Coronary artery (tissue), 2 donors: ENCODE results near the gene GTSE1.

Experiments used
- DNase-seq: peaks from one replicate; pipeline ENCODE4 v3.0.0-alpha.2; 2017; ENCODE audit warnings: low spot score
- H3K27ac ChIP-seq, 2 donors: fragments of 200-600 bp; sonication (generic); one replicate each; pipeline ENCODE4 v1.5.1; 2016 to 2019
- H3K4me3 ChIP-seq: fragments of 200-600 bp; sonication (generic); 2 replicates; pipeline ENCODE4 v1.5.1; 2016; ENCODE audit warnings: mild to moderate bottlenecking, moderate library complexity
- TF ChIP-seq, protein P1 (sequence below): fragments of 200-600 bp; sonication (generic); IDR thresholded peaks from one replicate; pipeline ENCODE4 v1.5.1; 2019; ENCODE audit warnings: antibody characterized with exemption

Gene GTSE1

DNA sequence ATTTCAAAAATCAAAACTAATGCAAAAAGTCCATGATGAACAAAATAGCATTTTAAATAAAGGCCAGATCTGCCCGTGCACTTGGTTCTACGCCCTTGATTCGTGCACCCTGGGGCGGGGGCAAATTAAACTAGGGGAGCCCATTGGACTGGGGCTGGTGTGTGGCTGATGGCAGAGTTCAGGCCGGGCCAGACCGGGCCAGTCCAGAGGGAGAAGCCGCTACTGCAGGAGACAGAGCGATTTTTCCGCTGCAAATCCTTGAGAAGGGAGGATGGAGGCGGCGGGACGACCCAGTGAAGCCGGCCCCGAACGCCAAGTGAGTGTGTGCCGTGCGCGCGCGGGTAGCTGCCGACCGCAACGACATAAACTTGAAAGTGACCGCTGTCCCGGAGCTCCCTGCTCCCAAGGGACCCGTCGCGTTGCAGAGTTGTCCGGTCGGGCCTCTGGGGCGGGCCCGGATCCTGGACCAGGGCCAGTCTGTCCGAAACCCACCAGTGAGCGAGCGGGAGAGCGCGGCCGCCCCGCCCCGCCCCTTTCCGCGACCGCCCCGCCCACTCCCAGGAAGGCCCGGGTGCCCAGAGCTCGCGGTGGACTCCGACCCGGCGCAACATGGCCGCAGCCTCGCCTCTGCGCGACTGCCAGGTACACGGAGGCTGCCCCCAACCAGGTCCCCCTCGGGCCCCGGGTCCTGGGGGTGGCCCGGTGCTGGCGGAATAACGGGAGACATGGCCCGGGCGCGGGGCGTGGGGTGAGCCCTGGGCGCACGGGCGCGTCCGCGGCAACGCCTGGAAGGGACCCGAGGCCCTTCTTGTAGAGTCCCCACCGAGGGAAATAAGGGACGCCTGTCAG lies 29.0 kb upstream of the GTSE1 start, which contains the start of gene TTC38:
TTC38 (plus strand) TSS at position 578 of the 849 bp plus-strand sequence; CDS start at position 610, 32 bp downstream.
- Histone ChIP-seq H3K27ac (peak within 1 kb of the TSS; percentile 88 to 91), H3K4me3 (peak within 1 kb of the TSS; percentile 77)
- TF ChIP-seq, protein P1, sequence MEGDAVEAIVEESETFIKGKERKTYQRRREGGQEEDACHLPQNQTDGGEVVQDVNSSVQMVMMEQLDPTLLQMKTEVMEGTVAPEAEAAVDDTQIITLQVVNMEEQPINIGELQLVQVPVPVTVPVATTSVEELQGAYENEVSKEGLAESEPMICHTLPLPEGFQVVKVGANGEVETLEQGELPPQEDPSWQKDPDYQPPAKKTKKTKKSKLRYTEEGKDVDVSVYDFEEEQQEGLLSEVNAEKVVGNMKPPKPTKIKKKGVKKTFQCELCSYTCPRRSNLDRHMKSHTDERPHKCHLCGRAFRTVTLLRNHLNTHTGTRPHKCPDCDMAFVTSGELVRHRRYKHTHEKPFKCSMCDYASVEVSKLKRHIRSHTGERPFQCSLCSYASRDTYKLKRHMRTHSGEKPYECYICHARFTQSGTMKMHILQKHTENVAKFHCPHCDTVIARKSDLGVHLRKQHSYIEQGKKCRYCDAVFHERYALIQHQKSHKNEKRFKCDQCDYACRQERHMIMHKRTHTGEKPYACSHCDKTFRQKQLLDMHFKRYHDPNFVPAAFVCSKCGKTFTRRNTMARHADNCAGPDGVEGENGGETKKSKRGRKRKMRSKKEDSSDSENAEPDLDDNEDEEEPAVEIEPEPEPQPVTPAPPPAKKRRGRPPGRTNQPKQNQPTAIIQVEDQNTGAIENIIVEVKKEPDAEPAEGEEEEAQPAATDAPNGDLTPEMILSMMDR: no peak
- peak; percentile 94 for DNase-seq

- TF ChIP-seq, protein P1: no peak
- Histone ChIP-seq H3K4me3 (peak overlapping the region; percentile 77), H3K27ac (peak overlapping the region in 1 of 2 donors; percentile 15)
- DNase-seq: no peak
Observed at GRCh38 chr22:46269564-46269963, 27.1 kb upstream of the GTSE1 start.

- Histone ChIP-seq H3K4me3 (no peak overlapping the region), H3K27ac (no peak overlapping the region)
- no peak for DNase-seq
- TF ChIP-seq, protein P1: no peak
Observed at GRCh38 chr22:46272196-46272595, 24.5 kb upstream of the GTSE1 start.

- TF ChIP-seq, protein P1: no peak
- H3K27ac ChIP-seq: no peak overlapping the region
- no peak overlapping the region for H3K4me3 ChIP-seq
- DNase-seq: no peak
Observed at GRCh38 chr22:46272762-46273431, 23.8 kb upstream of the GTSE1 start.

- H3K4me3 ChIP-seq: no peak overlapping the region
- no peak overlapping the region for H3K27ac ChIP-seq
- no peak for DNase-seq
- TF ChIP-seq, protein P1: no peak
Observed at GRCh38 chr22:46273432-46274148, 23.1 kb upstream of the GTSE1 start.

- no peak for DNase-seq
- TF ChIP-seq, protein P1: no peak
- Histone ChIP-seq H3K27ac (no peak overlapping the region), H3K4me3 (no peak overlapping the region)
Observed at GRCh38 chr22:46274381-46274780, 22.3 kb upstream of the GTSE1 start.
